ENCODE results near the gene KCNJ12. TPM values are rescaled to one million over a fixed set of nuclear protein-coding genes. Genes with fewer than 3 reads are reported as not detected.

KCNJ12 gene
- total RNA-seq, 1 donor from 2014 or later = 6.1 TPM

DNA sequence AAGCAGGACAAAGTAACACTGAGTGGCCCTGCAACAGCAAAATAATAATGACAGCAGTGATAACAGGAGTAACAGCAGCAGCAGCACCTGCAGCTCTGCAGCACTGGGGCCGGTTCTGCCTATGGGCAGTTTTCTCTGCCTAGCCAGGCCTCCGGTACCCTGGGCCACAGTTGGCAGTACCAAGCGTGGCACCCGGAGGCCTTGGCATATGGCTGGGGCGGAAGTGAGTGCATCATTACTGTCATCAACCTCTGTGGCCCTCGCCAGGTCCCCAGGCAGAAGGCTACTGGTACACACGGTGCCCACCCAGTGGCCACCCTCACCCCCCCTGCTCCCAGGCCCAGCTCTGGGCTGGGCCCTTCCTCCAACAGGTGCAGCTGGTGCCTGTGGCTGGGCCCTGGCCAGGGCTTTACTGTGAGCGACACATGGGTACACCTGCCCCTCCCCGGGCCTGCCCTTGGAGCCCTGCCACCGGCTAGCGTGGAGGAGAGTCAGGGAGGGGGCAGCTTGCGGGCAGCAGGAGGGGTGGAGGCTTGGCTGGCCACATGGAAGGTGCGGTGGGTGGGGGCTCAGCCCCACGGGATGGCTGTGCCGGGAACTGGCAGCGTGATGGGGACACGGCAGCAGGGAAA, 3.0 kb downstream of the KCNJ12 start:
- no peak overlapping the region for H3K27ac Mint-ChIP-seq (ENCODE audit: unreplicated experiment)
- H3K36me3 Mint-ChIP-seq (ENCODE audit: low read depth) = no peaks in the 10 kb centered on the region
- H3K4me3 Mint-ChIP-seq = no peak overlapping the region
- H3K27me3 Mint-ChIP-seq (ENCODE audit: low read depth) = peaks cover 43% of the 10 kb centered on the region
- no peaks in the 10 kb centered on the region for H3K9me3 Mint-ChIP-seq
- DNase-seq (ENCODE audit: low read depth, low spot score) = no peak
- no peak for TF ChIP-seq CTCF (conservative IDR thresholded peaks at IDR 0.05)
- H3K4me1 Mint-ChIP-seq = peaks cover 14% of the 10 kb centered on the region

DNA sequence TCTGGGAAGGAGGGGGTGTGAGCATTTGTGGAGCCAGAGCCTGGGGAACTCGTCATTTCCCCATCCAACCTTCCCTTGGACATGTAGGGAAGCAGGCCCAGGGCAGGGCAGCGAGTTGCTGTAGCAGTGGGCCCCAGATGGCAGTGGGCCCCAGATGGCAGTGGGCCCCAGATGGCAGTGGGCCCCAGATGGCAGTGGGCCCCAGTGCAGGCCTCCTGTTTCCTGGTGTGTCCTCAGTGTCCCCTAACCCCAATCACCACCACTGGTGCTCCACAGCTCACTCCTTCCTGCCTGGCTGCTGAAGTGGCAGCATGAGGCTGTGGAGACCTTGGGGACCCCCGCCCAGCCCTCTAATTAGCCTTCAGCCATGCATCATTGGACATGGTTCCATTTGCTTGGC, 4.5 kb downstream of the KCNJ12 start:
- H3K9me3 Mint-ChIP-seq = no peaks in the 10 kb centered on the region
- H3K27me3 Mint-ChIP-seq (ENCODE audit: low read depth) = peaks cover 33% of the 10 kb centered on the region
- no peak for DNase-seq (ENCODE audit: low read depth, low spot score)
- TF ChIP-seq CTCF (conservative IDR thresholded peaks at IDR 0.05) = no peak
- H3K4me1 Mint-ChIP-seq = peaks cover 7% of the 10 kb centered on the region
- H3K4me3 Mint-ChIP-seq = no peak overlapping the region
- no peaks in the 10 kb centered on the region for H3K36me3 Mint-ChIP-seq (ENCODE audit: low read depth)
- H3K27ac Mint-ChIP-seq (ENCODE audit: unreplicated experiment) = no peak overlapping the region

GRCh38 chr17:21381076-21381706, 5.0 kb downstream of the KCNJ12 start:
- Mint-ChIP-seq H3K9me3 (no peaks in the 10 kb centered on the region), H3K36me3 (ENCODE audit: low read depth) (no peaks in the 10 kb centered on the region), H3K4me1 (peaks cover 4% of the 10 kb centered on the region), H3K4me3 (peak overlapping the region; percentile 29), H3K27ac (ENCODE audit: unreplicated experiment) (peak overlapping the region; percentile 53), H3K27me3 (ENCODE audit: low read depth) (peaks cover 28% of the 10 kb centered on the region)
- TF ChIP-seq CTCF (conservative IDR thresholded peaks at IDR 0.05) = no peak
- no peak for DNase-seq (ENCODE audit: low read depth, low spot score)

DNA sequence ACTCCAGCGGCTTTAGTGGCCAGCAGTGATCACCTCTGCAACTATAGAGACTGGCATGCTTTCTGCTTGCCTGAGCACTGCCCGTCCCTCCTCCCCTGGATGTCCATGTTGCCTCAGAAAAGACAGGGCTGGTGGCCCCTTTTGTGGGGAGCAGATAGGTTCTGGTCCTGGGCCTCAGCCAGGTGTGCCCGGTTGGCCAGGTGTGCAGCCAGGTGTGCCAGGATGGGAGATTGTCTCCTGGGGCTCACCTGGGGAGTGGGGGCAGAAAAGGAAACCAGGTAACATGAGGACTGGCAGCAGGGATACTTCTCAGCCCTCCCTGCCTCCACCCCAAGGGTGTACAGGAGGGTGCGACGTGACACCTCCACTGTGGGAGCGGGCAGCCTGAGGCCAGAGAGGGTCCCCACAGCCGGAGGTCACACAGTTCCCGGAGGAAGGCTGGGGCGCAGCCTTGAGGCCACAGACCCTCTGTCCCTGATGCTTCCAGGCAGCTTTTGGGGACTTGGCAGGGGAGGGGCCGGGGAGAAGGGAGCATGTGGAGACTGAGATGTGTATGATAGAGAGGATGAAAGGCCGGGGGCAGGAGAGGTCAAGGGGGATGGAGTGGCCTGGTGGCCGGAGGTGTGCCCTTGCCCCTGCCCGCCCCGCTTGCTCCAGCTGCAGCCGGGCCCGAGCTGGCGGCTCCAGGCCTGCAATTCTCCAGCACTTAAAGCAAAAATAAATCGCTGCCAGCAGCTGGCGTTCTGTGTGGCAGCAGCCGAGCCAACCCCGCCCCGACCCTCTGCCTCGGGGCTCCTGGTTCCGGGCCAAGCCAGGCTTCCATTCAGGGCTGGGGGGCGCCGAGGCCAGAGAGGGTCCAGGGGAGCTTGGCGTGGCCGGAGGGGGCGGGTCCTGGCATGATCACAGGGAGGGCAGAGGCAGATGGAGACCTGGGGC, 6.7 kb downstream of the KCNJ12 start:
- no peak for TF ChIP-seq CTCF (conservative IDR thresholded peaks at IDR 0.05)
- Mint-ChIP-seq H3K4me1 (peaks cover 4% of the 10 kb centered on the region), H3K27me3 (ENCODE audit: low read depth) (peaks cover 17% of the 10 kb centered on the region), H3K4me3 (peak overlapping the region; percentile 55), H3K36me3 (ENCODE audit: low read depth) (no peaks in the 10 kb centered on the region), H3K27ac (ENCODE audit: unreplicated experiment) (no peak overlapping the region), H3K9me3 (no peaks in the 10 kb centered on the region)
- no peak for DNase-seq (ENCODE audit: low read depth, low spot score)

DNA sequence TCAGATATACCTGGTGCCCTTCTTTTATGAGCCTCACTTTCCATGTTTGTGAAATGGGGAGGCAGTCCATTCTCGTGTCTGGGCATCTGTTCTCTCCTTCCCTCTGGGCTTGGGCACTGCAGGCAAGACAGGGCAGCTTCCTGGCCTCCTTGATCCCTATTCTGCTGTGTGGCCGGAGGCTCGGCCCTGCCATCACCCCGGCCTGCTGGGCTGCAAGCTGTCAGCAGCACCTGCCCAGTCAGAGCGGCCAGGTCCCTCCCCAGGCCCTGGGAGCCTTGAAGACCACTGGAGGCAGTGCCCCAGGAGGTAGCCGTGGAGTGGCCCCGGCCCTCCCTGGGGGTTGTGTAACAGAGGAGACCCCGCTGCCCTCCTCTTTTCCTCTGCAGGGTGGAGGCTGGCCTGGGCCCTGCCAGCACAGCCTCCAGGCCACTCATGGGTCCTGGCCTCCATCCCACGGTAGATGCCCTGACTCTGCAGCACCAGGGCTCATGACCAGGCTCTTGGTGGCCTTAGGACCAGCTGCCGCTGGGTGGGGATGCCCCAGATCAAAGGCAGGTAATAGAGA, 9.2 kb downstream of the KCNJ12 start:
- DNase-seq (ENCODE audit: low read depth, low spot score) = no peak
- Mint-ChIP-seq H3K27ac (ENCODE audit: unreplicated experiment) (no peak overlapping the region), H3K4me3 (no peak overlapping the region), H3K27me3 (ENCODE audit: low read depth) (peaks cover 4% of the 10 kb centered on the region), H3K36me3 (ENCODE audit: low read depth) (no peaks in the 10 kb centered on the region), H3K4me1 (peaks cover 4% of the 10 kb centered on the region), H3K9me3 (no peaks in the 10 kb centered on the region)
- TF ChIP-seq CTCF (conservative IDR thresholded peaks at IDR 0.05) = no peak
